ENCODE data around the gene CCDC191. TPM values are rescaled to one million over a fixed set of nuclear protein-coding genes. Genes with fewer than 3 reads are reported as not detected.

The CCDC191 gene
- total and polyA plus RNA-seq, 10 donors, result 4.2 to 11.0 (median 8.2) TPM

GRCh38 chr3:114020907-114021306, 35.4 kb downstream of the CCDC191 start:
- no peaks in the 10 kb centered on the region for H3K27me3 ChIP-seq (replicated peaks in 1 of 7)
- 78 to 91% (median 81%) methylated on average over 2 of the region's 2 CpGs for WGBS, 5 donors
- no peaks in the 10 kb centered on the region for H3K9me3 ChIP-seq
- no peaks in the 10 kb centered on the region for H3K36me3 ChIP-seq
- intact Hi-C loops (cut with DNase I; ENCODE audit: low total_unique reads), result no loop called here
- TF ChIP-seq CTCF (IDR thresholded peaks at IDR 0.05 in 8 of 11, conservative IDR thresholded peaks at IDR 0.05 in 3 of 11), result no peak
- no peak for TF ChIP-seq POLR2AphosphoS5 (IDR thresholded peaks at IDR 0.05)
- no peak for TF ChIP-seq POLR2A (IDR thresholded peaks at IDR 0.05)
- no peak for DNase-seq
- H3K4me3 ChIP-seq, result no peak overlapping the region
- no peak overlapping the region for H3K27ac ChIP-seq
- H3K4me1 ChIP-seq, result no peaks in the 10 kb centered on the region

GRCh38 chr3:114019486-114019885, 36.8 kb downstream of the CCDC191 start:
- H3K36me3 ChIP-seq, result no peaks in the 10 kb centered on the region
- no peak for TF ChIP-seq POLR2AphosphoS5 (IDR thresholded peaks at IDR 0.05)
- TF ChIP-seq POLR2A (IDR thresholded peaks at IDR 0.05), result no peak
- TF ChIP-seq CTCF (IDR thresholded peaks at IDR 0.05 in 8 of 11, conservative IDR thresholded peaks at IDR 0.05 in 3 of 11), result no peak
- no peak overlapping the region for H3K4me3 ChIP-seq
- WGBS, 5 donors, result 97 to 99% (median 97%) methylated on average over 2 of the region's 2 CpGs
- no peak overlapping the region for H3K27ac ChIP-seq
- H3K27me3 ChIP-seq (replicated peaks in 1 of 7), result no peaks in the 10 kb centered on the region
- H3K9me3 ChIP-seq, result no peaks in the 10 kb centered on the region
- H3K4me1 ChIP-seq, result no peaks in the 10 kb centered on the region
- DNase-seq, result no peak
- intact Hi-C loops (cut with DNase I; ENCODE audit: low total_unique reads), result no loop called here

- Histone ChIP-seq H3K27me3 (replicated peaks in 1 of 7) (no peaks in the 10 kb centered on the region), H3K36me3 (peaks cover 0 to 9% (median 0%) of the 10 kb centered on the region in 6 donors), H3K27ac (no peak overlapping the region), H3K9me3 (no peaks in the 10 kb centered on the region), H3K4me1 (peaks cover 0 to 11% (median 0%) of the 10 kb centered on the region in 6 donors), H3K4me3 (no peak overlapping the region)
- intact Hi-C loops (cut with DNase I; ENCODE audit: low total_unique reads), result no loop called here
- WGBS, 5 donors, result 93 to 99% (median 94%) methylated on average over 7 of the region's 7 CpGs
- TF ChIP-seq POLR2A (IDR thresholded peaks at IDR 0.05) (no peak), POLR2AphosphoS5 (IDR thresholded peaks at IDR 0.05) (no peak), CTCF (IDR thresholded peaks at IDR 0.05 in 8 of 11, conservative IDR thresholded peaks at IDR 0.05 in 3 of 11) (no peak)
- DNase-seq, result no peak
Observed at GRCh38 chr3:114014211-114014610, 42.1 kb downstream of the CCDC191 start.

GRCh38 chr3:114011059-114011797, 45.1 kb downstream of the CCDC191 start:
- 72 to 81% (median 79%) methylated on average over 2 of the region's 2 CpGs for WGBS, 5 donors
- no peak for TF ChIP-seq POLR2A (IDR thresholded peaks at IDR 0.05)
- no peak for TF ChIP-seq POLR2AphosphoS5 (IDR thresholded peaks at IDR 0.05)
- no peak for TF ChIP-seq CTCF (IDR thresholded peaks at IDR 0.05 in 8 of 11, conservative IDR thresholded peaks at IDR 0.05 in 3 of 11)
- intact Hi-C loops (cut with DNase I; ENCODE audit: low total_unique reads), result no loop called here
- Histone ChIP-seq H3K9me3 (no peaks in the 10 kb centered on the region), H3K27me3 (replicated peaks in 1 of 7) (no peaks in the 10 kb centered on the region), H3K4me1 (peaks cover 0 to 11% (median 0%) of the 10 kb centered on the region in 6 donors), H3K4me3 (peak overlapping the region in 1 of 8 donors; percentile 37), H3K27ac (peak overlapping the region in 4 of 8 donors; percentile 34 to 55 (median 41)), H3K36me3 (peaks cover 0 to 9% (median under 1%) of the 10 kb centered on the region in 6 donors)
- DNase-seq, result no peak
